ENCODE measurements around the gene HIF1AN.

DNA sequence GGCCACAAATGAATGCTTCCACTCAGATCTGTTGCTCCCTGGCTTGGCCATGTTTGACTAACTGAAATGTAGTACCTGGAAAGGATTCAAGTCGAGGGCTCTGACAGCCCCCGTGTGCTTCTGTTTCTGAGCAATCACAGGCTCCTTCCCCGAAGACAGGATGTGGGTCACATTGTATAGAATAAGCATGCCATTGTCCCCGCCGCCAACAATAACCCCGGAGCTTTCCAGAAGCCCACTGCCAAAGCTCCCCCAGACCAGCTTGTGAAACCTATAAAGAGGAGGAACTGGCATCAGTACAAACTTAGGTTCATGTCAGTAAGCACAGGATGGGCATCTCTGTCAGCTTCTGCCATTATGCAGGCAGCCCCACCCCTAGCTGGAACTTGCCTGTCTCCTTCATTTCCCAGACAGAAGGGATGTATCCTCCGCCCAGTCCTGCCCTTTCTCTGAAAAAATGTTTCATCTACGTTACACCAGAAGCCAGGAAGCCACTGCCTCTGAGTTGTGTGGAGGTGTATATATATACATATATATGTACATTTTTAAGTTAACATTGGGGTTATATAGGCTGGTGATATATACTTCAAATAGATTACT lies 26.4 kb upstream of the HIF1AN start:
- TF ChIP-seq CTCF (conservative IDR thresholded peaks at IDR 0.05; ENCODE audit: low read depth, low read length) = no peak
- no peak for TF ChIP-seq EZH2 (IDR thresholded peaks at IDR 0.05; ENCODE audit: borderline replicate concordance, low read depth, low read length, poor library complexity, severe bottlenecking)

All from A673 (cell line).